Left ventricle myocardium inferior (tissue), 1 donor: Measurements from ENCODE around the gene PROK1. TPM values are rescaled to one million over a fixed set of nuclear protein-coding genes. Genes with fewer than 3 reads are reported as not detected.

Experiments
- DNase-seq: peaks from one replicate; pipeline ENCODE4 v3.0.0-alpha.2; 2020
- H3K27ac ChIP-seq: fragments of 200-600 bp; replicated peaks from 2 replicates; pipeline ENCODE4 v1.8.0; 2021
- H3K27me3 ChIP-seq: fragments of 200-600 bp; 2 replicates; pipeline ENCODE4 v1.8.0; 2021; ENCODE audit warnings: low read depth
- H3K36me3 ChIP-seq: fragments of 200-600 bp; 2 replicates; pipeline ENCODE4 v1.8.0; 2021
- H3K4me1 ChIP-seq: fragments of 200-600 bp; 2 replicates; pipeline ENCODE4 v1.8.0; 2021
- H3K4me3 ChIP-seq: fragments of 200-600 bp; 2 replicates; pipeline ENCODE4 v1.8.0; 2021; ENCODE audit warnings: mild to moderate bottlenecking, moderate library complexity
- H3K9me3 ChIP-seq: fragments of 200-600 bp; replicated peaks from 2 replicates; pipeline ENCODE4 v1.8.0; 2021
- CTCF ChIP-seq: fragments of 200-600 bp; IDR thresholded peaks from 2 replicates; pipeline ENCODE4 v1.8.0; 2021; ENCODE audit warnings: antibody characterized with exemption, mild to moderate bottlenecking, borderline replicate concordance
- intact Hi-C: fragments of 100-400 bp; cut with micrococcal nuclease; formaldehyde crosslinking; loops from one replicate; pipeline ENCODE4 v1.11.0; 2022
- total RNA-seq: library from RNA; stranded (reverse); fragmentation: NEBNext Ultra II Directional; extraction: Animal tissue kit (Norgen Biotek cat#: 25700); gene quantifications from one replicate; pipeline ENCODE4 v1.2.1, GENCODE V29; 2021
- donor health status: DM: no; HTN: yes; CAD: no; lungs with severe emphysema.

PROK1 gene
- total RNA-seq, 1 donor from 2014 or later, result not detected

- no peak for TF ChIP-seq CTCF
- no peak for DNase-seq
- Histone ChIP-seq H3K9me3 (no peaks in the 10 kb centered on the region), H3K27me3 (peaks cover 11% of the 10 kb centered on the region), H3K27ac (no peak overlapping the region), H3K4me3 (no peak overlapping the region), H3K36me3 (no peaks in the 10 kb centered on the region), H3K4me1 (no peaks in the 10 kb centered on the region)
- intact Hi-C loops, result no loop called here
Observed at GRCh38 chr1:110501488-110502132, 50.7 kb downstream of the PROK1 start.

GRCh38 chr1:110502402-110503151 is 51.6 kb downstream of the PROK1 start:
- Histone ChIP-seq H3K4me1 (no peaks in the 10 kb centered on the region), H3K9me3 (no peaks in the 10 kb centered on the region), H3K27me3 (peaks cover 11% of the 10 kb centered on the region), H3K27ac (no peak overlapping the region), H3K36me3 (no peaks in the 10 kb centered on the region), H3K4me3 (no peak overlapping the region)
- TF ChIP-seq CTCF, result no peak
- intact Hi-C loops, result no loop called here
- no peak for DNase-seq

GRCh38 chr1:110503471-110503870 is 52.5 kb downstream of the PROK1 start:
- DNase-seq, result no peak
- Histone ChIP-seq H3K9me3 (no peaks in the 10 kb centered on the region), H3K27ac (no peak overlapping the region), H3K4me3 (no peak overlapping the region), H3K27me3 (peaks cover 11% of the 10 kb centered on the region), H3K4me1 (no peaks in the 10 kb centered on the region), H3K36me3 (no peaks in the 10 kb centered on the region)
- TF ChIP-seq CTCF, result no peak
- intact Hi-C loops, result no loop called here

GRCh38 chr1:110504226-110504625 is 53.3 kb downstream of the PROK1 start:
- no peak for TF ChIP-seq CTCF
- Histone ChIP-seq H3K4me1 (no peaks in the 10 kb centered on the region), H3K36me3 (no peaks in the 10 kb centered on the region), H3K9me3 (no peaks in the 10 kb centered on the region), H3K27me3 (peaks cover 11% of the 10 kb centered on the region), H3K4me3 (no peak overlapping the region), H3K27ac (no peak overlapping the region)
- intact Hi-C loops, result no loop called here
- no peak for DNase-seq

GRCh38 chr1:110505596-110505995 is 54.6 kb downstream of the PROK1 start:
- no peaks in the 10 kb centered on the region for H3K36me3 ChIP-seq
- TF ChIP-seq CTCF, result no peak
- DNase-seq, result no peak
- no peak overlapping the region for H3K27ac ChIP-seq
- intact Hi-C loops, result no loop called here
- H3K4me3 ChIP-seq, result no peak overlapping the region
- no peaks in the 10 kb centered on the region for H3K9me3 ChIP-seq
- no peaks in the 10 kb centered on the region for H3K4me1 ChIP-seq
- H3K27me3 ChIP-seq, result peaks cover 11% of the 10 kb centered on the region
